Tibial nerve (tissue), 4 donors: ENCODE measurements around the gene GPS1. TPM values are rescaled to one million over a fixed set of nuclear protein-coding genes. Genes with fewer than 3 reads are reported as not detected.

ENCODE experiments used
- DNase-seq, 2 donors: peaks; one replicate each; pipeline ENCODE4 v3.0.0-alpha.2; 2019; ENCODE audit warnings: low spot score in 2 of 2
- H3K27ac ChIP-seq, 4 donors: fragments of 200-600 bp; sonication (generic) in 3 of 4; one replicate each; pipeline ENCODE4 v1.5.1; 2017 to 2019; ENCODE audit warnings: mild to moderate bottlenecking in 1 of 4
- H3K27me3 ChIP-seq, 2 donors: fragments of 200-600 bp; sonication (generic) in 1 of 2; one replicate each; pipeline versions ENCODE4 v1.5.1 to v1.6.0; 2017 to 2019
- H3K36me3 ChIP-seq, 3 donors: fragments of 200-600 bp; sonication (generic); one replicate each; pipeline ENCODE4 v1.5.1; 2018 to 2019
- H3K4me1 ChIP-seq, 4 donors: fragments of 200-600 bp; sonication (generic) in 3 of 4; one replicate each; pipeline ENCODE4 v1.5.1; 2017 to 2019
- H3K4me3 ChIP-seq, 4 donors: fragments of 200-600 bp; sonication (generic) in 3 of 4; one replicate each; pipeline ENCODE4 v1.5.1; 2017 to 2019; ENCODE audit warnings: mild to moderate bottlenecking in 1 of 4, moderate library complexity in 1 of 4
- H3K9me3 ChIP-seq, 4 donors: fragments of 200-600 bp; sonication (generic) in 3 of 4; one replicate each; pipeline ENCODE4 v1.5.1; 2017 to 2019
- CTCF ChIP-seq, 5 experiments: fragments of 200-600 bp in 3 of 5; fragments of 450-650 bp in 2 of 5; sonication (generic) in 3 of 5; IDR thresholded peaks; one replicate each; pipeline ENCODE4 v1.5.1; 2016 to 2019; ENCODE audit warnings: antibody characterized with exemption in 5 of 5, mild to moderate bottlenecking in 3 of 5, moderate library complexity in 2 of 5
- EP300 ChIP-seq, 2 donors: sonication (generic); formaldehyde crosslinking; IDR thresholded peaks; one replicate each; pipeline ENCODE4 v1.6.1; 2017; ENCODE audit warnings: antibody characterized with exemption in 2 of 2, mild to moderate bottlenecking in 1 of 2
- POLR2A ChIP-seq, 2 donors: fragments of 450-650 bp; IDR thresholded peaks; one replicate each; pipeline ENCODE4 v1.6.1; 2017; ENCODE audit warnings: antibody characterized with exemption in 2 of 2, mild to moderate bottlenecking in 2 of 2, moderate library complexity in 2 of 2
- WGBS, 2 donors: methylation state at CpG; one replicate each; pipeline ENCODE4 v1.1.5; 2018; 5-methylcytosine and 5-hydroxymethylcytosine counted together
- total RNA-seq, 4 donors: library from RNA; depleted of rRNA; stranded (reverse); fragments of >200 nt; gene quantifications; one replicate each; pipeline ENCODE4 v1.1.0, GENCODE V29; 2016

Gene GPS1
- total RNA-seq, 4 donors from 2014 or later: 74.9 to 134 (median 92.9) TPM

- peaks cover 0 to 22% (median 5%) of the 10 kb centered on the region in 4 donors for H3K4me1 ChIP-seq
- DNase-seq: no peak
- no peak overlapping the region for H3K27ac ChIP-seq
- TF ChIP-seq POLR2A (IDR thresholded peaks at IDR 0.05): no peak
- no peak for TF ChIP-seq CTCF (IDR thresholded peaks at IDR 0.05)
- no peak for TF ChIP-seq EP300 (IDR thresholded peaks at IDR 0.05)
- 89% methylated on average over 28 to 44 of the region's 44 CpGs for WGBS, 2 donors
- peaks cover 7 to 77% (median 34%) of the 10 kb centered on the region in 3 donors for H3K36me3 ChIP-seq
- no peaks in the 10 kb centered on the region for H3K27me3 ChIP-seq
- no peaks in the 10 kb centered on the region for H3K9me3 ChIP-seq
- H3K4me3 ChIP-seq: no peak overlapping the region
Measured at GRCh38 chr17:82080789-82081464, 29.2 kb downstream of the GPS1 start.

- TF ChIP-seq EP300 (IDR thresholded peaks at IDR 0.05) (no peak), POLR2A (IDR thresholded peaks at IDR 0.05) (no peak), CTCF (IDR thresholded peaks at IDR 0.05) (no peak)
- WGBS, 2 donors: 95 to 98% methylated on average over 7 to 9 of the region's 20 CpGs
- Histone ChIP-seq H3K27ac (no peak overlapping the region), H3K36me3 (peaks cover 7 to 83% (median 34%) of the 10 kb centered on the region in 3 donors), H3K4me1 (peaks cover 0 to 22% (median 5%) of the 10 kb centered on the region in 4 donors), H3K4me3 (no peak overlapping the region), H3K9me3 (no peaks in the 10 kb centered on the region), H3K27me3 (no peaks in the 10 kb centered on the region)
- DNase-seq: no peak
Measured at GRCh38 chr17:82081546-82081945, 29.8 kb downstream of the GPS1 start.

GRCh38 chr17:82081966-82082365, 30.3 kb downstream of the GPS1 start:
- 84 to 93% methylated on average over 14 to 17 of the region's 22 CpGs for WGBS, 2 donors
- Histone ChIP-seq H3K27me3 (no peaks in the 10 kb centered on the region), H3K27ac (no peak overlapping the region), H3K4me3 (no peak overlapping the region), H3K4me1 (peaks cover 0 to 21% (median 5%) of the 10 kb centered on the region in 4 donors), H3K36me3 (peaks cover 7 to 87% (median 38%) of the 10 kb centered on the region in 3 donors), H3K9me3 (no peaks in the 10 kb centered on the region)
- TF ChIP-seq EP300 (IDR thresholded peaks at IDR 0.05): no peak
- no peak for TF ChIP-seq POLR2A (IDR thresholded peaks at IDR 0.05)
- TF ChIP-seq CTCF (IDR thresholded peaks at IDR 0.05): no peak
- no peak for DNase-seq

- TF ChIP-seq POLR2A (IDR thresholded peaks at IDR 0.05): no peak
- no peak for TF ChIP-seq EP300 (IDR thresholded peaks at IDR 0.05)
- TF ChIP-seq CTCF (IDR thresholded peaks at IDR 0.05): no peak
- Histone ChIP-seq H3K4me1 (peaks cover 0 to 16% (median 5%) of the 10 kb centered on the region in 4 donors), H3K27ac (no peak overlapping the region), H3K9me3 (no peaks in the 10 kb centered on the region), H3K27me3 (no peaks in the 10 kb centered on the region), H3K4me3 (no peak overlapping the region), H3K36me3 (peaks cover 7 to 92% (median 41%) of the 10 kb centered on the region in 3 donors)
- no peak for DNase-seq
- 86 to 89% methylated on average over 14 to 17 of the region's 19 CpGs for WGBS, 2 donors
Measured at GRCh38 chr17:82082456-82082855, 30.8 kb downstream of the GPS1 start.

- DNase-seq: no peak
- no peak overlapping the region for H3K27ac ChIP-seq
- 91 to 93% methylated on average over 17 to 20 of the region's 24 CpGs for WGBS, 2 donors
- no peak overlapping the region for H3K4me3 ChIP-seq
- H3K27me3 ChIP-seq: no peaks in the 10 kb centered on the region
- peaks cover 0 to 11% (median 3%) of the 10 kb centered on the region in 4 donors for H3K4me1 ChIP-seq
- peaks cover 7 to 98% (median 45%) of the 10 kb centered on the region in 3 donors for H3K36me3 ChIP-seq
- no peaks in the 10 kb centered on the region for H3K9me3 ChIP-seq
- TF ChIP-seq POLR2A (IDR thresholded peaks at IDR 0.05): no peak
- no peak for TF ChIP-seq EP300 (IDR thresholded peaks at IDR 0.05)
Measured at GRCh38 chr17:82083009-82083408, 31.3 kb downstream of the GPS1 start.
